T47D (cell line): ENCODE results near the gene TKFC.
"Not testable (repeated sequence)": the region's sequence is repeated elsewhere in the genome, so short reads cannot be mapped to it uniquely, and the experiment has no call there.

ENCODE experiments used
- DNase-seq, 2 experiments: peaks; one replicate each; pipeline versions ENCODE4 v3.0.0 to v3.0.0-alpha.2; 2011 to 2012; ENCODE audit warnings: low read depth in 1 of 2, low spot score in 1 of 2
- JUND ChIP-seq: IDR thresholded peaks from 2 replicates; pipeline ENCODE4 v1.6.1; 2012; ENCODE audit warnings: low read depth
- in situ Hi-C: cut with HindIII; loops from 2 replicates; pipeline ENCODE4 v1.10.0; 2016; ENCODE audit warnings: low sequenced_read_pairs, low pct_unique_long_range_greater_than_20kb

TKFC gene

GRCh38 chr11:61370349-61371005 is 37.4 kb downstream of the TKFC start:
- DNase-seq, result no peak
- no peak for TF ChIP-seq JUND
- in situ Hi-C loops, result no loop called here

DNA sequence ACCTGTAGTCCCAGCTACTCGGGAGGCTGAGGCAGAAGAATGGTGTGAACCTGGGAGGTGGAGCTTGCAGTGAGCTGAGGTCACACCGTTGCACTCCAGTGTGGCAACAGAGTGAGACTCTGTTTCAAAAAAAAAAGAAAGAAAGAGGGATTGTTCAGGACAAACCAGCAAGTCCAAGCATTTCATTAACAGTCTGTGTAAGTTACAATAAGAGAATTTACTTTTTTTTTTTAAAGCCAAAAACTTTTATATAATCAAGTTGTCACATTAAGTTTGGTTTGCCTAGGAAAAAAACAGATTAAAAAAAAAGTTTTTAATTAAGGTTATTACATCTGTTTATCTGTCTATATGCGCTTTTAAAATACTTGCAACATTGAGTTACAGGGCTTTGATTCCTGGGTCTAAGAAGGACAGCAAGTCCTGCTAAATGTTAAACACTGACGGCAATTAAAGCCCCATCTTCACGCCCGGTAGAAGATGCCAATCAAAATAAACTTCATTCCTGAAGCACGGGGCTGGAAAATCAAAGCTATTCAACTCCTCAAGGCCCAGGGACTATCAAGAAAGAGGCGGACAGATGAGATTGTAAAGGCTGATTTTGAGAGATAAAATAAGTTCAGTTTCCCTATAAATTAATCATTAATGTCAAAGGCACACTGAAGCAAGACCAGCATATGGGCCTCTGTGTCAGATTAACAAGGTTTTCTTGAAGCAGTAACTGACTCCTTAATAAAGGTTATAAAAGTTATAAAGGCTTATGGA is 39.8 kb downstream of the TKFC start:
- no peak for DNase-seq
- in situ Hi-C loops, result no loop called here
- no peak for TF ChIP-seq JUND

DNA sequence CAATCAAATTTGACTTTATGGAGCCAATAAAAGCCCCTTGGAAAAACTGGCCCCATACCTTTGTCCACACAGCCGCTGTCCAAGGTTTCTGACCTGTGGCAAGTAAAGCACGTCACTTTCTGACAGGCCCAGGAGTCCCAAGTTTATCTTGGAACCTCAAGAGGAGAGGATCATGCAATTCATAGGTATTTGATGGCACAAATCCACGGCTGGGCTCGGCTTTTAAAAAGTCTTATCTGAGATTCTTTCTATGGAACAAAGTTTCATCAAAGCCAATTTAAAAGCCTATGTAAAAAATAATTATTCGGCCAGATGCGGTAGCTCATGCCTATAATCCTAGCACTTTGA is 42.7 kb downstream of the TKFC start:
- in situ Hi-C loops, result no loop called here
- TF ChIP-seq JUND, result no peak
- no peak for DNase-seq

GRCh38 chr11:61377461-61378160 is 44.6 kb downstream of the TKFC start:
- TF ChIP-seq JUND, result no peak
- DNase-seq, result peak in 1 of 2 experiments; percentile 38
- in situ Hi-C loops, result no loop called here

DNA sequence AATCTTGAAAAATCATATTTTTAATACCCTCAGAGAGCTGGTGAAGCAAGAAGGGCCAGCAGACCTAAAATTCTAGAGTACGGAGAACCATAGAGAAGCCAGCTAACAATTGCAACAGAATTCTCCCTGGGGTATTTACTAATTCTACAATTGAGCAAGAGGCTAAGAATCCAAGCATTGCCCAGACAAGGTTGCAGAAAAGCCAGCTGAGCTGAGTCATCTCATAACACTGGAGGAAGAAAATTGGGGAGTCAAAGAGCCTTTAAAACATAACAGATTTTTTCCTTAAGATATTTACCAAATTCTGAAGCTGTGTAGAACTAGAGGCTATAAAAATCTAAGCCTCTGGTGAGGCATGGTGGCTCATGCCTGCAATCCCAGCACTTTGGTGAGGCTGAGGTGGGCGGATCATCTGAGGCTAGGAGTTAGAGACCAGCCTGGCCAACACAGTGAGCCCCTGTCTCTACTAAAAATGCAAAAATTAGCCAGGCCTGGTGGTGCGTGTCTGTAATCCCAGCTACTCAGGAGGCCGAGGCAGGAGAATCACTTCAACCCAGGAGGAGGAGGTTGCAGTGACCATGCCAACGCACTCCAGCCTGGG is 45.8 kb downstream of the TKFC start:
- in situ Hi-C loops, result no loop called here
- DNase-seq, result peak; percentile 69 to 84
- peak; percentile 82; the same call in 1 of the 2 replicates for TF ChIP-seq JUND

- DNase-seq, result no peak
- in situ Hi-C loops, result no loop called here
- no peak for TF ChIP-seq JUND
These were observed 47.9 kb downstream of the TKFC start for GRCh38 chr11:61380884-61381283.

GRCh38 chr11:61383859-61384258 is 50.8 kb downstream of the TKFC start:
- DNase-seq, in situ Hi-C loops: not testable (repeated sequence)

DNA sequence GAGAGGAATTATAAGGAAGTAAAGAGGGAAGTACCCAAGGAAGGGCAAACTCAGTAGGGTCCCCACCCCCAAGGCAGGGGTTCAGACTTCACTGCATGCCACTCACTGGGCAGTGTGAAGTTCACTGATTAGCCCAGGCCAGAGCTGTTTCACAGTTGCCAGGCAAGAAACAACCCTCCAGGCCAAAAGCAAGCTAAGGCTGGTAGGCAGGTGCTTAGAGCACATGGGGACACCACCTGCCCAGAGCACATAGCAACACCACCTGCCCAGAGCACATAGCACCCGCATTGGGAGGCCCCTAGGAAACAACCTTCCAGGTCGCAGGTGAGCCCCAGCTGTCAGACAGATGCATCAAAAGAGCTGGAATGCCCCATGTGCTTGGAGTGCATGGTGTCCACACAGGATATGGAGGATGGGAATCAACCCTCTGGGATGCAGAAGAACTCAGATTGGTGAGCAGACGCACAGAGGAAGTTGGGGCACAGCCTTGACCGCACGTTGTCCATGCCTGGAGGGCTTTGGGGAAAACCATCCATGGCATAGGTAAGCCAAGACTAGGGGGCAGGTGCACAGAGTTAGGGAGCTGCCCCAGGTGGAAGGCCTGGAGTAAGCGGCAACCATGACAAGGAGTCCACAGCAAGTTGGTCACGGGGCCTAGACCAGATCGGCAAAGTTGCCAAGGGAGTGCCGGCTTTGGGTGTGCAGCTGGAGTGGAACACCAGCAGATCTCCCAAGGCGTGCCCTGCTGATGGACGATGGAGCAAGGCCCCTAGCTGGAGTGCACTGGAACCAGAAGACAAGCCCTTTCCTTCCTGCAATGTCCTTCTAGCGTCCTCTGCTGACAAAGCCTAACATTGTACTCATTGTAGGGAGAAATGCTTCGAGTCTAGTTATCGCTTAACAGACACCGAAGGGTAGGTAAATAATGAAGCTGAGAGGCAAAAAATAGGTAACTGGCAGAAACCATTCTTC is 51.5 kb downstream of the TKFC start:
- no peak for TF ChIP-seq JUND
- DNase-seq, result peak in 1 of 2 experiments; percentile 69
- in situ Hi-C loops, result no loop called here

GRCh38 chr11:61390161-61390560 is 57.1 kb downstream of the TKFC start:
- in situ Hi-C loops, result no loop called here
- TF ChIP-seq JUND, result no peak
- no peak for DNase-seq

- DNase-seq, result peak in 1 of 2 experiments; percentile 43
- in situ Hi-C loops, result no loop called here
- TF ChIP-seq JUND, result no peak
These were observed 60.1 kb downstream of the TKFC start for GRCh38 chr11:61392981-61393595.
